ENCODE measurements around the gene LINGO1.

LINGO1 gene

DNA sequence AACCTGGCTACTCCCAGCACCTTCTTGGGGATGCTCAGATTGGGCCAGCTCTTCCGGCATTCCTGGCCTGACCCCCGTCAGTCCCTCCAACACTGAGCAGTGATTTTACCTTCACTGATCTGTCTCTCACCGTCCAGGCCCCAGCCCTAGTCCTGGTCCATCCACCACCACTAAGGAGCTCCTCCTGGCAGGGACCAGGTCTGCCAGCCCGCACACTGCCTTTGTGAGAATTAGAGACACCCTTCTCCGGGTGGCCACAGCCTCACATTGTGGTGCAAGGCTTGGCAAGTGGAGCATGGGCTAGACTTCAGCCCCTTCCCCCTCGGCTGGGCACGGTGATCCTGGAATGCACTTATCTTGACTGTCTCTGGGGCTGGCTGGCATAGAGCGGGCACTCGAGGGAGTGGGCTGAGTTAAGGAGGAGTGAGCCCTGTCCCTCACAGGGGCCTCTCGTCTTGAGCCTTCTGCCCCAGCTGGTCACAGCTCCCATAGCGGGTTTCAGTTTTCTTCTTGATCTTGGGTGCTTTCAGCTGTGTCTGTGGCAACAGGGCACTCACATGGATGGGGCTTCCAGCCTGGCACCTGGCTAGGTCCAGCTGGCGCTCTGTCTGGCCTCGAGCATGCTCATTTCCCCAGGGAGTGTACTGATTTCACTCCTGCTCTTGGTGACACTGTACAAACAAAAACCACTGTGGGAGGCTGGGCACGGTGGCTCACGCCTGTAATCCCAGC lies 53.9 kb downstream of the LINGO1 start:
- Histone ChIP-seq H2AFZ (ENCODE audit: low read length) (no peak overlapping the region), H2BK12ac (ENCODE audit: low read length) (no peak overlapping the region), H3K4me2 (ENCODE audit: insufficient read depth, low read length, poor library complexity, severe bottlenecking) (no peak overlapping the region), H3K27ac (replicated peaks; ENCODE audit: low read length) (no peak overlapping the region), H2AK5ac (ENCODE audit: low read depth, low read length) (peak overlapping the region; percentile 56), H3K4ac (ENCODE audit: low read length) (no peak overlapping the region), H2BK5ac (ENCODE audit: low read length) (no peak overlapping the region), H3K36me3 (replicated peaks in 1 of 2; ENCODE audit: control insufficient read depth in 2 of 2, insufficient read depth in 2 of 2, low read length in 2 of 2) (no peaks in the 10 kb centered on the region), H4K91ac (ENCODE audit: low read depth, low read length, poor library complexity) (peak overlapping the region; percentile 13), H3K14ac (ENCODE audit: low read length) (no peak overlapping the region), H3K4me3 (ENCODE audit: low read length in 2 of 2) (no peak overlapping the region), H3K27me3 (ENCODE audit: control insufficient read depth in 3 of 3, insufficient read depth in 3 of 3, low read depth in 1 of 3, low read length in 3 of 3) (peaks cover 0 to 3% (median 0%) of the 10 kb centered on the region in 3 experiments), H2BK120ac (ENCODE audit: low read depth, low read length) (no peak overlapping the region), H3K18ac (ENCODE audit: low read length) (peak overlapping the region; percentile 2), H3K23ac (ENCODE audit: low read depth, low read length, poor library complexity) (no peak overlapping the region), H2BK15ac (ENCODE audit: low read length) (peak overlapping the region; percentile 43), H3K4me1 (ENCODE audit: control insufficient read depth in 2 of 2, insufficient read depth in 1 of 2, low read depth in 1 of 2, low read length in 2 of 2) (peaks cover 8% of the 10 kb centered on the region in 2 donors), H3K9ac (ENCODE audit: low read depth, low read length, poor library complexity) (no peak overlapping the region), H4K8ac (ENCODE audit: low read depth, low read length) (no peak overlapping the region), H3K79me1 (ENCODE audit: low read depth, low read length) (no peaks in the 10 kb centered on the region), H3K9me3 (replicated peaks in 1 of 2; ENCODE audit: control insufficient read depth in 2 of 2, insufficient read depth in 1 of 2, low read depth in 1 of 2, low read length in 2 of 2) (no peaks in the 10 kb centered on the region)
- no CpG with 5 or more reads among the region's 15 CpGs for WGBS, 2 donors (ENCODE audit: extremely low coverage in 2 of 2, insufficient read length in 2 of 2, insufficient replicate concordance in 1 of 2)
- DNase-seq (ENCODE audit: low spot score), result no peak

- Histone ChIP-seq H4K8ac (ENCODE audit: low read depth, low read length) (no peak overlapping the region), H4K91ac (ENCODE audit: low read depth, low read length, poor library complexity) (no peak overlapping the region), H2BK12ac (ENCODE audit: low read length) (no peak overlapping the region), H2AK5ac (ENCODE audit: low read depth, low read length) (peak overlapping the region; percentile 53), H3K18ac (ENCODE audit: low read length) (peak overlapping the region; percentile 90), H2BK5ac (ENCODE audit: low read length) (peak overlapping the region; percentile 67), H3K4me1 (ENCODE audit: control insufficient read depth in 2 of 2, insufficient read depth in 1 of 2, low read depth in 1 of 2, low read length in 2 of 2) (peaks cover 8% of the 10 kb centered on the region in 2 donors), H2AFZ (ENCODE audit: low read length) (peak overlapping the region; percentile 88), H3K4me2 (ENCODE audit: insufficient read depth, low read length, poor library complexity, severe bottlenecking) (no peak overlapping the region), H3K36me3 (replicated peaks in 1 of 2; ENCODE audit: control insufficient read depth in 2 of 2, insufficient read depth in 2 of 2, low read length in 2 of 2) (no peaks in the 10 kb centered on the region), H3K9me3 (replicated peaks in 1 of 2; ENCODE audit: control insufficient read depth in 2 of 2, insufficient read depth in 1 of 2, low read depth in 1 of 2, low read length in 2 of 2) (no peaks in the 10 kb centered on the region), H3K23ac (ENCODE audit: low read depth, low read length, poor library complexity) (peak overlapping the region; percentile 23), H3K79me1 (ENCODE audit: low read depth, low read length) (no peaks in the 10 kb centered on the region), H2BK15ac (ENCODE audit: low read length) (peak overlapping the region; percentile 72), H3K4ac (ENCODE audit: low read length) (no peak overlapping the region), H3K9ac (ENCODE audit: low read depth, low read length, poor library complexity) (peak overlapping the region; percentile 2), H3K4me3 (ENCODE audit: low read length in 2 of 2) (no peak overlapping the region), H3K27me3 (ENCODE audit: control insufficient read depth in 3 of 3, insufficient read depth in 3 of 3, low read depth in 1 of 3, low read length in 3 of 3) (peaks cover 0 to 3% (median 0%) of the 10 kb centered on the region in 3 experiments), H2BK120ac (ENCODE audit: low read depth, low read length) (no peak overlapping the region), H3K27ac (replicated peaks; ENCODE audit: low read length) (no peak overlapping the region), H3K14ac (ENCODE audit: low read length) (no peak overlapping the region)
- DNase-seq (ENCODE audit: low spot score), result no peak
- no CpG with 5 or more reads among the region's 9 CpGs for WGBS, 2 donors (ENCODE audit: extremely low coverage in 2 of 2, insufficient read length in 2 of 2, insufficient replicate concordance in 1 of 2)
Observed at GRCh38 chr15:77577366-77577950, 55.3 kb downstream of the LINGO1 start.

DNA sequence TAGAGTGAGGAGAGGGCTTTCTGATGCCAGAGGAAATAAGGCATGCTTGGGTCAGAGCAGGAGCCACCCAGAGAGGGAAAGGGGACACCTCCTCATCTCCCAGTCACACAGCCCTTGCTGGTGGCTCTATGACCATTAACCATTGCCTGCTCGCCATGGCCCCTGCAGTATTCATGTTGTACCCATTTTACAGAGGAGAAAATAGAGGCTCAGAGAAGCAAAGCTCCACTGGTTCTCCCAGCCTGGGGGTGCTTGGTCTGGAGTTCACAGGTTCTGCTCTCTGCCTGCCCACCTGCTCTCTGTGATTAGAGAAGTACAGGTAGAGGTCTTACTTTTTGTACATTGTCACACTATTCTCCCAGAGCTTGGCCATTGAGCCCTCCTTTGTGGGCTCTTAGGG lies 56.2 kb downstream of the LINGO1 start:
- Histone ChIP-seq H2AFZ (ENCODE audit: low read length) (no peak overlapping the region), H3K27me3 (ENCODE audit: control insufficient read depth in 3 of 3, insufficient read depth in 3 of 3, low read depth in 1 of 3, low read length in 3 of 3) (peaks cover 0 to 3% (median 0%) of the 10 kb centered on the region in 3 experiments), H3K79me1 (ENCODE audit: low read depth, low read length) (no peaks in the 10 kb centered on the region), H3K9me3 (replicated peaks in 1 of 2; ENCODE audit: control insufficient read depth in 2 of 2, insufficient read depth in 1 of 2, low read depth in 1 of 2, low read length in 2 of 2) (no peaks in the 10 kb centered on the region), H3K4me3 (ENCODE audit: low read length in 2 of 2) (no peak overlapping the region), H2BK5ac (ENCODE audit: low read length) (no peak overlapping the region), H3K36me3 (replicated peaks in 1 of 2; ENCODE audit: control insufficient read depth in 2 of 2, insufficient read depth in 2 of 2, low read length in 2 of 2) (no peaks in the 10 kb centered on the region), H3K4me1 (ENCODE audit: control insufficient read depth in 2 of 2, insufficient read depth in 1 of 2, low read depth in 1 of 2, low read length in 2 of 2) (peaks cover 8% of the 10 kb centered on the region in 2 donors), H2BK12ac (ENCODE audit: low read length) (no peak overlapping the region), H3K18ac (ENCODE audit: low read length) (peak overlapping the region; percentile 90), H2BK15ac (ENCODE audit: low read length) (peak overlapping the region; percentile 72), H3K23ac (ENCODE audit: low read depth, low read length, poor library complexity) (peak overlapping the region; percentile 23), H4K91ac (ENCODE audit: low read depth, low read length, poor library complexity) (no peak overlapping the region), H3K4me2 (ENCODE audit: insufficient read depth, low read length, poor library complexity, severe bottlenecking) (no peak overlapping the region), H4K8ac (ENCODE audit: low read depth, low read length) (no peak overlapping the region), H2AK5ac (ENCODE audit: low read depth, low read length) (no peak overlapping the region), H3K9ac (ENCODE audit: low read depth, low read length, poor library complexity) (no peak overlapping the region), H3K27ac (replicated peaks; ENCODE audit: low read length) (no peak overlapping the region), H2BK120ac (ENCODE audit: low read depth, low read length) (no peak overlapping the region), H3K4ac (ENCODE audit: low read length) (no peak overlapping the region), H3K14ac (ENCODE audit: low read length) (no peak overlapping the region)
- no peak for DNase-seq (ENCODE audit: low spot score)
- WGBS, 2 donors (ENCODE audit: extremely low coverage in 2 of 2, insufficient read length in 2 of 2, insufficient replicate concordance in 1 of 2), result no CpG with 5 or more reads among the region's 1 CpG

- no peak overlapping the region for H3K4me2 ChIP-seq (ENCODE audit: insufficient read depth, low read length, poor library complexity, severe bottlenecking)
- no peak overlapping the region for H3K14ac ChIP-seq (ENCODE audit: low read length)
- H3K36me3 ChIP-seq (replicated peaks in 1 of 2; ENCODE audit: control insufficient read depth in 2 of 2, insufficient read depth in 2 of 2, low read length in 2 of 2), result no peaks in the 10 kb centered on the region
- H4K91ac ChIP-seq (ENCODE audit: low read depth, low read length, poor library complexity), result no peak overlapping the region
- H3K23ac ChIP-seq (ENCODE audit: low read depth, low read length, poor library complexity), result no peak overlapping the region
- H3K9ac ChIP-seq (ENCODE audit: low read depth, low read length, poor library complexity), result no peak overlapping the region
- H3K27me3 ChIP-seq (ENCODE audit: control insufficient read depth in 3 of 3, insufficient read depth in 3 of 3, low read depth in 1 of 3, low read length in 3 of 3), result peaks cover 0 to 3% (median 0%) of the 10 kb centered on the region in 3 experiments
- no peak overlapping the region for H4K8ac ChIP-seq (ENCODE audit: low read depth, low read length)
- H2BK12ac ChIP-seq (ENCODE audit: low read length), result no peak overlapping the region
- no peak overlapping the region for H3K4me3 ChIP-seq (ENCODE audit: low read length in 2 of 2)
- H3K79me1 ChIP-seq (ENCODE audit: low read depth, low read length), result no peaks in the 10 kb centered on the region
- peak overlapping the region; percentile 76 for H3K18ac ChIP-seq (ENCODE audit: low read length)
- H2BK5ac ChIP-seq (ENCODE audit: low read length), result no peak overlapping the region
- H2AK5ac ChIP-seq (ENCODE audit: low read depth, low read length), result no peak overlapping the region
- peaks cover 8% of the 10 kb centered on the region in 2 donors for H3K4me1 ChIP-seq (ENCODE audit: control insufficient read depth in 2 of 2, insufficient read depth in 1 of 2, low read depth in 1 of 2, low read length in 2 of 2)
- no peak overlapping the region for H2BK120ac ChIP-seq (ENCODE audit: low read depth, low read length)
- H3K9me3 ChIP-seq (replicated peaks in 1 of 2; ENCODE audit: control insufficient read depth in 2 of 2, insufficient read depth in 1 of 2, low read depth in 1 of 2, low read length in 2 of 2), result no peaks in the 10 kb centered on the region
- DNase-seq (ENCODE audit: low spot score), result no peak
- no peak overlapping the region for H2BK15ac ChIP-seq (ENCODE audit: low read length)
- H3K27ac ChIP-seq (replicated peaks; ENCODE audit: low read length), result no peak overlapping the region
- WGBS, 2 donors (ENCODE audit: extremely low coverage in 2 of 2, insufficient read length in 2 of 2, insufficient replicate concordance in 1 of 2), result no CpG with 5 or more reads among the region's 14 CpGs
- H2AFZ ChIP-seq (ENCODE audit: low read length), result no peak overlapping the region
- H3K4ac ChIP-seq (ENCODE audit: low read length), result no peak overlapping the region
Observed at GRCh38 chr15:77575203-77575934, 57.3 kb downstream of the LINGO1 start.

Data from neuronal stem cell (in vitro differentiated cells).